AG04449 (cell line): ENCODE results near the gene SLC38A2.

Experiments
- CTCF ChIA-PET: fragments of 350-600 bp; formaldehyde crosslinking; extraction: SDS; loops from one replicate; lab custom pipeline; 2021; ENCODE audit warnings: antibody characterized with exemption; lab: Yijun Ruan, JAX
- POLR2A ChIA-PET: fragments of 400-600, 350-600 bp; formaldehyde crosslinking; extraction: SDS; loops from one replicate; lab custom pipeline; 2020; ENCODE audit warnings: antibody characterized with exemption, inconsistent platforms; lab: Yijun Ruan, JAX
- DNase-seq: peaks from one replicate; pipeline ENCODE4 v3.0.0-alpha.2; 2010; ENCODE audit warnings: low read depth, low spot score
- H3K4me3 ChIP-seq: 2 replicates; pipeline ENCODE4 v1.5.1; 2011; ENCODE audit warnings: low read depth, mild to moderate bottlenecking, control low read depth, low read length
- CTCF ChIP-seq: IDR thresholded peaks from one replicate; pipeline ENCODE4 v1.5.1; 2011; ENCODE audit warnings: mild to moderate bottlenecking, moderate library complexity, low read length, control low read depth, inconsistent platforms; ENCODE audit not compliant: insufficient read depth; ENCODE audit errors: missing control alignments

Gene SLC38A2

GRCh38 chr12:46382408-46382963 is 9.9 kb upstream of the SLC38A2 start:
- TF ChIP-seq CTCF = no peak
- CTCF ChIA-PET = interaction anchor here (0.6 to 1.0 kb wide), 2 partner anchors 92 to 550 kb away, joined by 3 read pairs; no protein-coding TSS in a partner anchor
- no peak for DNase-seq
- POLR2A ChIA-PET = interaction anchor here (2.7 kb wide), 1 partner anchor 11 kb away, joined by 23 read pairs; no protein-coding TSS in a partner anchor
- H3K4me3 ChIP-seq = peak overlapping the region; percentile 64

GRCh38 chr12:46380881-46381280 is 8.3 kb upstream of the SLC38A2 start:
- no peak for TF ChIP-seq CTCF
- no peak for DNase-seq
- CTCF ChIA-PET = no interaction called here
- H3K4me3 ChIP-seq = no peak overlapping the region
- POLR2A ChIA-PET = no interaction called here

GRCh38 chr12:46380022-46380796 is 7.6 kb upstream of the SLC38A2 start:
- DNase-seq = no peak
- no peak overlapping the region for H3K4me3 ChIP-seq
- CTCF ChIA-PET = interaction anchor here (0.8 kb wide), 2 partner anchors 174 to 284 kb away, joined by 3 read pairs; no protein-coding TSS in a partner anchor

GRCh38 chr12:46379352-46379751 is 6.8 kb upstream of the SLC38A2 start:
- POLR2A ChIA-PET = no interaction called here
- TF ChIP-seq CTCF = no peak
- DNase-seq = no peak
- CTCF ChIA-PET = interaction anchor here (0.8 kb wide), 1 partner anchor 175 kb away, joined by 3 read pairs; no protein-coding TSS in a partner anchor
- H3K4me3 ChIP-seq = no peak overlapping the region

More at GRCh38 chr12:46380022-46380796, 7.6 kb upstream of the SLC38A2 start:
- no peak for TF ChIP-seq CTCF
- POLR2A ChIA-PET = no interaction called here

GRCh38 chr12:46378530-46378929 is 6.0 kb upstream of the SLC38A2 start:
- POLR2A ChIA-PET = no interaction called here
- no peak for DNase-seq
- CTCF ChIA-PET = no interaction called here
- TF ChIP-seq CTCF = no peak
- no peak overlapping the region for H3K4me3 ChIP-seq

GRCh38 chr12:46377678-46378077 is 5.1 kb upstream of the SLC38A2 start:
- POLR2A ChIA-PET = no interaction called here
- CTCF ChIA-PET = interaction anchor here (0.8 kb wide), 1 partner anchor 301 kb away, joined by 3 read pairs; no protein-coding TSS in a partner anchor
- TF ChIP-seq CTCF = no peak

More at GRCh38 chr12:46377678-46378077, 5.1 kb upstream of the SLC38A2 start:
- no peak for DNase-seq
- H3K4me3 ChIP-seq = no peak overlapping the region
